Right forelimb (tissue), 1 donor: ENCODE measurements around the gene FASTKD1.
"Not testable (repeated sequence)": the region's sequence is repeated elsewhere in the genome, so short reads cannot be mapped to it uniquely, and the experiment has no call there.

Experiments
- DNase-seq: peaks from one replicate; pipeline ENCODE4 v3.0.0-alpha.2; 2018

Gene FASTKD1

GRCh38 chr2:169571571-169571970, 2.1 kb downstream of the FASTKD1 start:
- DNase-seq: no peak

- not testable (repeated sequence) for DNase-seq
Measured at GRCh38 chr2:169570752-169571151, 2.9 kb downstream of the FASTKD1 start.

- DNase-seq: no peak
Measured at GRCh38 chr2:169569948-169570347, 3.7 kb downstream of the FASTKD1 start.

- no peak for DNase-seq
Measured at GRCh38 chr2:169565686-169566085, 8.0 kb downstream of the FASTKD1 start.

GRCh38 chr2:169562519-169562918, 11.1 kb downstream of the FASTKD1 start:
- no peak for DNase-seq

GRCh38 chr2:169562084-169562483, 11.6 kb downstream of the FASTKD1 start:
- DNase-seq: not testable (repeated sequence)

- DNase-seq: no peak
Measured at GRCh38 chr2:169561364-169561763, 12.3 kb downstream of the FASTKD1 start.

GRCh38 chr2:169546756-169547155, 26.9 kb downstream of the FASTKD1 start:
- DNase-seq: no peak

GRCh38 chr2:169542433-169542832, 31.2 kb downstream of the FASTKD1 start:
- no peak for DNase-seq

- no peak for DNase-seq
Measured at GRCh38 chr2:169540146-169540545, 33.5 kb downstream of the FASTKD1 start.

GRCh38 chr2:169539460-169539859, 34.2 kb downstream of the FASTKD1 start:
- not testable (repeated sequence) for DNase-seq

GRCh38 chr2:169528271-169528701, 45.4 kb downstream of the FASTKD1 start:
- peak; percentile 64 for DNase-seq

- DNase-seq: no peak
Measured at GRCh38 chr2:169526451-169526850, 47.2 kb downstream of the FASTKD1 start.

- no peak for DNase-seq
Measured at GRCh38 chr2:169525434-169525833, 48.2 kb downstream of the FASTKD1 start.

GRCh38 chr2:169523681-169524080, 50.0 kb downstream of the FASTKD1 start:
- no peak for DNase-seq

- DNase-seq: no peak
Measured at GRCh38 chr2:169520896-169521295, 52.8 kb downstream of the FASTKD1 start.

GRCh38 chr2:169516488-169516995, 57.1 kb downstream of the FASTKD1 start:
- not testable (repeated sequence) for DNase-seq

- not testable (repeated sequence) for DNase-seq
Measured at GRCh38 chr2:169514758-169515157, 58.9 kb downstream of the FASTKD1 start.

- DNase-seq: no peak
Measured at GRCh38 chr2:169513926-169514325, 59.7 kb downstream of the FASTKD1 start.

- DNase-seq: no peak
Measured at GRCh38 chr2:169513094-169513493, 60.6 kb downstream of the FASTKD1 start.

- DNase-seq: no peak
Measured at GRCh38 chr2:169512525-169512924, 61.1 kb downstream of the FASTKD1 start.

GRCh38 chr2:169511818-169512217, 61.8 kb downstream of the FASTKD1 start:
- DNase-seq: no peak

GRCh38 chr2:169510496-169510895, 63.2 kb downstream of the FASTKD1 start:
- DNase-seq: no peak

GRCh38 chr2:169509955-169510354, 63.7 kb downstream of the FASTKD1 start:
- DNase-seq: no peak

- DNase-seq: peak; percentile 48
Measured at GRCh38 chr2:169509298-169509885, 64.3 kb downstream of the FASTKD1 start, which contains the start of gene KLHL41. KLHL41 (plus strand) TSS chr2:169509702; CDS start chr2:169509779, 77 bp downstream.
